Adrenal gland (tissue), 5 donors: Measurements from ENCODE around the gene NR6A1.

Experiments used
- CTCF ChIP-seq, 6 experiments: fragments of 450-650 bp in 4 of 6; fragments of 200-600 bp in 2 of 6; sonication (generic) in 1 of 6; IDR thresholded peaks; 1 replicate in 5 of 6; 2 replicates in 1 of 6; pipeline versions ENCODE4 v1.5.1 to v1.8.0; 2016 to 2021; ENCODE audit warnings: antibody characterized with exemption in 6 of 6, mild to moderate bottlenecking in 2 of 6, moderate library complexity in 1 of 6
- POLR2A ChIP-seq, 2 donors: fragments of 450-650 bp; IDR thresholded peaks; one replicate each; pipeline ENCODE4 v1.6.1; 2017; ENCODE audit warnings: antibody characterized with exemption in 2 of 2, mild to moderate bottlenecking in 2 of 2, moderate library complexity in 1 of 2
- donor health status: DM: no; HTN: no; CAD: no.

GRCh38 chr9:124813501-124814163 lies 42.5 kb upstream of the NR6A1 start:
- TF ChIP-seq CTCF (IDR thresholded peaks at IDR 0.05) (no peak), POLR2A (IDR thresholded peaks at IDR 0.05) (no peak)
